ENCODE results near the gene DNAJC5G. TPM values are rescaled to one million over a fixed set of nuclear protein-coding genes. Genes with fewer than 3 reads are reported as not detected.

DNAJC5G gene
- total and polyA plus RNA-seq, 9 of the 15 experiments (the other 6 are each of a cell fraction or from before 2014, with no cell fraction given) = not detected

DNA sequence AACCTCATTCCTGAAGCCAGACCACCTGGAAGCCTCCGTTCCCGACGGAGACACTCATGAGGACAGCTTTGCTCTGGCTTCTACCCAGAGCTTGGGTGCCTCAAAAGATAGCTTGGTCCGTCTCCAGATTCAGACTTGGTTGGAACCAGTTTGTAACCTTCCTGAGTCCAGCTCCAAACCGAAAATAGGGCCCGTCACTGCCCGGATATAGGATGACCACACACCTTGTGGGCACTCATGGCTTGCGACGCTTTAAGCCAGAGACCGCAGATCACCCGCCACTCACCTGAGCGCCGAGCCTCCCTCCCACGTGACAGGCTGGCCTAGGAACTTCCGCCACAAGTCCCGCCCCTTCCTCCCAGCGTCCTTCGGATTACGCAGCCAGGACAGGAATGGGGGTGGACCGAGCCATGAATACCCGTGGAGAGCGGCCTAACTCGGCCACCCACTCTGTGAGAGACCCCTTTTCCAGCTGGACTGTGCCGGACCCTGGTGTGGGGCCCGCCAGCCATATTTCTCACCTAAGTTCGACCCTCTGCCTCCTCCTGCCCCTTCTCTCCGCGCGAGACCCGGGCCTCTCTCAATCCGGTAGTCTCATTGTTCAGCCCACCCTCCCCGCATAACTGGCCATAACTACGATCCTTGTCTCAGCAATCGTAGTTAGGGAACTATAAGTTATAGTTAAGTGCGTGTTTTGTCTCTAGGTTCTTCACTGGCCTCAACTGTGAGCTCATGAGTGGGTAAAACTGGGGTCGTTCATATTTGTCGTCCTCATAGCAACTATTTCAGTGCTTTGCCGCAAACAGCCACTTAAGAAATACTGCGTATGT is 47.7 kb downstream of the DNAJC5G start, which contains the start of gene MPV17 (continued):
- peak; percentile 46; the same call in 1 of the 2 replicates for TF ChIP-seq ZBTB17 (CRISPR knock-in tag; IDR thresholded peaks at IDR 0.05)
- TF ChIP-seq RCOR1 (IDR thresholded peaks at IDR 0.05; ENCODE audit: borderline replicate concordance in 1 of 2, low read depth in 2 of 2, low read length in 2 of 2) = 0 out of 4 replicates have a peak, but pooled peaks of 1 of the 2 experiments have one; percentile 18
- TF ChIP-seq ETV1 (tag; conservative IDR thresholded peaks at IDR 0.05; ENCODE audit: low read depth) = peak; percentile 18; the same call in 1 of the 2 replicates
- no peak for TF ChIP-seq PTRF (tag; IDR thresholded peaks at IDR 0.05)
- TF ChIP-seq MCM7 (IDR thresholded peaks at IDR 0.05) = no peak
- TF ChIP-seq, protein P1, sequence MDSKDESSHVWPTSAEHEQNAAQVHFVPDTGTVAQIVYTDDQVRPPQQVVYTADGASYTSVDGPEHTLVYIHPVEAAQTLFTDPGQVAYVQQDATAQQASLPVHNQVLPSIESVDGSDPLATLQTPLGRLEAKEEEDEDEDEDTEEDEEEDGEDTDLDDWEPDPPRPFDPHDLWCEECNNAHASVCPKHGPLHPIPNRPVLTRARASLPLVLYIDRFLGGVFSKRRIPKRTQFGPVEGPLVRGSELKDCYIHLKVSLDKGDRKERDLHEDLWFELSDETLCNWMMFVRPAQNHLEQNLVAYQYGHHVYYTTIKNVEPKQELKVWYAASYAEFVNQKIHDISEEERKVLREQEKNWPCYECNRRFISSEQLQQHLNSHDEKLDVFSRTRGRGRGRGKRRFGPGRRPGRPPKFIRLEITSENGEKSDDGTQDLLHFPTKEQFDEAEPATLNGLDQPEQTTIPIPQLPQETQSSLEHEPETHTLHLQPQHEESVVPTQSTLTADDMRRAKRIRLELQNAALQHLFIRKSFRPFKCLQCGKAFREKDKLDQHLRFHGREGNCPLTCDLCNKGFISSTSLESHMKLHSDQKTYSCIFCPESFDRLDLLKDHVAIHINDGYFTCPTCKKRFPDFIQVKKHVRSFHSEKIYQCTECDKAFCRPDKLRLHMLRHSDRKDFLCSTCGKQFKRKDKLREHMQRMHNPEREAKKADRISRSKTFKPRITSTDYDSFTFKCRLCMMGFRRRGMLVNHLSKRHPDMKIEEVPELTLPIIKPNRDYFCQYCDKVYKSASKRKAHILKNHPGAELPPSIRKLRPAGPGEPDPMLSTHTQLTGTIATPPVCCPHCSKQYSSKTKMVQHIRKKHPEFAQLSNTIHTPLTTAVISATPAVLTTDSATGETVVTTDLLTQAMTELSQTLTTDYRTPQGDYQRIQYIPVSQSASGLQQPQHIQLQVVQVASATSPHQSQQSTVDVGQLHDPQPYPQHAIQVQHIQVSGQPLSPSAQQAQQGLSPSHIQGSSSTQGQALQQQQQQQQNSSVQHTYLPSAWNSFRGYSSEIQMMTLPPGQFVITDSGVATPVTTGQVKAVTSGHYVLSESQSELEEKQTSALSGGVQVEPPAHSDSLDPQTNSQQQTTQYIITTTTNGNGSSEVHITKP (IDR thresholded peaks at IDR 0.05; ENCODE audit: partially characterized antibody) = peak; percentile 89
- no peak for TF ChIP-seq XRCC3 (IDR thresholded peaks at IDR 0.05)
- TF ChIP-seq ARHGAP35 (IDR thresholded peaks at IDR 0.05; ENCODE audit: partially characterized antibody) = no peak
- TF ChIP-seq TAL1 (IDR thresholded peaks at IDR 0.05) = no peak
- TF ChIP-seq SMAD4 (CRISPR knock-in tag; conservative IDR thresholded peaks at IDR 0.05) = 0 out of 2 replicates have a peak, but pooled peaks have one; percentile 19
- TF ChIP-seq, protein P2, sequence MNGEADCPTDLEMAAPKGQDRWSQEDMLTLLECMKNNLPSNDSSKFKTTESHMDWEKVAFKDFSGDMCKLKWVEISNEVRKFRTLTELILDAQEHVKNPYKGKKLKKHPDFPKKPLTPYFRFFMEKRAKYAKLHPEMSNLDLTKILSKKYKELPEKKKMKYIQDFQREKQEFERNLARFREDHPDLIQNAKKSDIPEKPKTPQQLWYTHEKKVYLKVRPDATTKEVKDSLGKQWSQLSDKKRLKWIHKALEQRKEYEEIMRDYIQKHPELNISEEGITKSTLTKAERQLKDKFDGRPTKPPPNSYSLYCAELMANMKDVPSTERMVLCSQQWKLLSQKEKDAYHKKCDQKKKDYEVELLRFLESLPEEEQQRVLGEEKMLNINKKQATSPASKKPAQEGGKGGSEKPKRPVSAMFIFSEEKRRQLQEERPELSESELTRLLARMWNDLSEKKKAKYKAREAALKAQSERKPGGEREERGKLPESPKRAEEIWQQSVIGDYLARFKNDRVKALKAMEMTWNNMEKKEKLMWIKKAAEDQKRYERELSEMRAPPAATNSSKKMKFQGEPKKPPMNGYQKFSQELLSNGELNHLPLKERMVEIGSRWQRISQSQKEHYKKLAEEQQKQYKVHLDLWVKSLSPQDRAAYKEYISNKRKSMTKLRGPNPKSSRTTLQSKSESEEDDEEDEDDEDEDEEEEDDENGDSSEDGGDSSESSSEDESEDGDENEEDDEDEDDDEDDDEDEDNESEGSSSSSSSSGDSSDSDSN (IDR thresholded peaks at IDR 0.05; ENCODE audit: borderline replicate concordance in 1 of 2, low read depth in 2 of 2, low read length in 2 of 2) = no peak
- TF ChIP-seq ZNF551 (CRISPR knock-in tag; IDR thresholded peaks at IDR 0.05) = no peak
- TF ChIP-seq, protein P3, sequence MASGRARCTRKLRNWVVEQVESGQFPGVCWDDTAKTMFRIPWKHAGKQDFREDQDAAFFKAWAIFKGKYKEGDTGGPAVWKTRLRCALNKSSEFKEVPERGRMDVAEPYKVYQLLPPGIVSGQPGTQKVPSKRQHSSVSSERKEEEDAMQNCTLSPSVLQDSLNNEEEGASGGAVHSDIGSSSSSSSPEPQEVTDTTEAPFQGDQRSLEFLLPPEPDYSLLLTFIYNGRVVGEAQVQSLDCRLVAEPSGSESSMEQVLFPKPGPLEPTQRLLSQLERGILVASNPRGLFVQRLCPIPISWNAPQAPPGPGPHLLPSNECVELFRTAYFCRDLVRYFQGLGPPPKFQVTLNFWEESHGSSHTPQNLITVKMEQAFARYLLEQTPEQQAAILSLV (tag; IDR thresholded peaks at IDR 0.05) = no peak
- TF ChIP-seq, protein P4, sequence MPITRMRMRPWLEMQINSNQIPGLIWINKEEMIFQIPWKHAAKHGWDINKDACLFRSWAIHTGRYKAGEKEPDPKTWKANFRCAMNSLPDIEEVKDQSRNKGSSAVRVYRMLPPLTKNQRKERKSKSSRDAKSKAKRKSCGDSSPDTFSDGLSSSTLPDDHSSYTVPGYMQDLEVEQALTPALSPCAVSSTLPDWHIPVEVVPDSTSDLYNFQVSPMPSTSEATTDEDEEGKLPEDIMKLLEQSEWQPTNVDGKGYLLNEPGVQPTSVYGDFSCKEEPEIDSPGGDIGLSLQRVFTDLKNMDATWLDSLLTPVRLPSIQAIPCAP (CRISPR knock-in tag; IDR thresholded peaks at IDR 0.05; ENCODE audit: borderline replicate concordance) = no peak
- TF ChIP-seq, protein P5, sequence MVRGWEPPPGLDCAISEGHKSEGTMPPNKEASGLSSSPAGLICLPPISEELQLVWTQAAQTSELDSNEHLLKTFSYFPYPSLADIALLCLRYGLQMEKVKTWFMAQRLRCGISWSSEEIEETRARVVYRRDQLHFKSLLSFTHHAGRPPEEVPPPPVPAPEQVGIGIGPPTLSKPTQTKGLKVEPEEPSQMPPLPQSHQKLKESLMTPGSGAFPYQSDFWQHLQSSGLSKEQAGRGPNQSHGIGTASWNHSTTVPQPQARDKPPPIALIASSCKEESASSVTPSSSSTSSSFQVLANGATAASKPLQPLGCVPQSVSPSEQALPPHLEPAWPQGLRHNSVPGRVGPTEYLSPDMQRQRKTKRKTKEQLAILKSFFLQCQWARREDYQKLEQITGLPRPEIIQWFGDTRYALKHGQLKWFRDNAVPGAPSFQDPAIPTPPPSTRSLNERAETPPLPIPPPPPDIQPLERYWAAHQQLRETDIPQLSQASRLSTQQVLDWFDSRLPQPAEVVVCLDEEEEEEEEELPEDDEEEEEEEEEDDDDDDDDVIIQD (CRISPR knock-in tag; IDR thresholded peaks at IDR 0.05) = no peak
- no peak for TF ChIP-seq PHF21A (IDR thresholded peaks at IDR 0.05; ENCODE audit: borderline replicate concordance, low read depth)
- no peak for TF ChIP-seq RBM25 (IDR thresholded peaks at IDR 0.05; ENCODE audit: low read depth, low read length, severe bottlenecking)
- TF ChIP-seq ZBTB8A (IDR thresholded peaks at IDR 0.05; ENCODE audit: partially characterized antibody) = no peak

Data from K562 (cell line).